Activated CD4-positive, alpha-beta T cell treated with anti-CD3 and anti-CD28 coated beads, Interleukin-2, amount 10 ng/mL, durations not matched to agents 24 days and 14 days (primary cell): ENCODE results near the gene ECHDC1. TPM values are rescaled to one million over a fixed set of nuclear protein-coding genes. Genes with fewer than 3 reads are reported as not detected.
A peak's percentile ranks its signal among the peaks of the same experiment; 100 is the strongest.

Experiments
- DNase-seq: peaks from one replicate; pipeline ENCODE4 v3.0.0; 2022
- H3K27ac Mint-ChIP-seq: one replicate; pipeline ENCODE4 v1.8.0; 2022; ENCODE audit warnings: mild to moderate bottlenecking, mixed read lengths
- H3K27me3 Mint-ChIP-seq: one replicate; pipeline ENCODE4 v1.8.0; 2022; ENCODE audit warnings: mixed read lengths
- H3K36me3 Mint-ChIP-seq: one replicate; pipeline ENCODE4 v1.8.0; 2022; ENCODE audit warnings: low read depth, mild to moderate bottlenecking, mixed read lengths
- H3K4me1 Mint-ChIP-seq: one replicate; pipeline ENCODE4 v1.8.0; 2021; ENCODE audit warnings: mixed read lengths
- H3K4me3 Mint-ChIP-seq: one replicate; pipeline ENCODE4 v1.8.0; 2022; ENCODE audit warnings: mild to moderate bottlenecking, moderate library complexity, mixed read lengths
- H3K9me3 Mint-ChIP-seq: one replicate; pipeline ENCODE4 v1.8.0; 2021; ENCODE audit warnings: mixed read lengths
- intact Hi-C: fragments of 100-400 bp; cut with micrococcal nuclease; formaldehyde crosslinking; loops from one replicate; pipeline ENCODE4 v1.15.1; 2023
- total RNA-seq: library from RNA; stranded (reverse); gene quantifications from 2 replicates; pipeline ENCODE4 v1.2.3, GENCODE V29; 2022

The ECHDC1 gene
- total RNA-seq, 1 donor from 2014 or later, result 63.1 TPM

- intact Hi-C loops, result no loop called here
- no peak overlapping the region for H3K4me3 Mint-ChIP-seq
- no peaks in the 10 kb centered on the region for H3K27me3 Mint-ChIP-seq
- no peak overlapping the region for H3K27ac Mint-ChIP-seq
- peaks cover 2% of the 10 kb centered on the region for H3K4me1 Mint-ChIP-seq
- no peaks in the 10 kb centered on the region for H3K9me3 Mint-ChIP-seq
- no peak for DNase-seq
- peaks cover 30% of the 10 kb centered on the region for H3K36me3 Mint-ChIP-seq
Measured at GRCh38 chr6:127319686-127320085, 23.7 kb downstream of the ECHDC1 start.

GRCh38 chr6:127317388-127318128 lies 25.9 kb downstream of the ECHDC1 start:
- DNase-seq, result no peak
- Mint-ChIP-seq H3K9me3 (no peaks in the 10 kb centered on the region), H3K4me3 (no peak overlapping the region), H3K27ac (no peak overlapping the region), H3K4me1 (peaks cover 2% of the 10 kb centered on the region), H3K36me3 (peaks cover 36% of the 10 kb centered on the region), H3K27me3 (no peaks in the 10 kb centered on the region)
- intact Hi-C loops, result no loop called here

- H3K4me3 Mint-ChIP-seq, result no peak overlapping the region
- H3K36me3 Mint-ChIP-seq, result peaks cover 41% of the 10 kb centered on the region
- no peaks in the 10 kb centered on the region for H3K27me3 Mint-ChIP-seq
- intact Hi-C loops, result no loop called here
- H3K4me1 Mint-ChIP-seq, result peaks cover 11% of the 10 kb centered on the region
- no peak overlapping the region for H3K27ac Mint-ChIP-seq
- H3K9me3 Mint-ChIP-seq, result peaks cover 13% of the 10 kb centered on the region
- no peak for DNase-seq
Measured at GRCh38 chr6:127305741-127306140, 37.7 kb downstream of the ECHDC1 start.

GRCh38 chr6:127303917-127304316 lies 39.5 kb downstream of the ECHDC1 start:
- no peak overlapping the region for H3K27ac Mint-ChIP-seq
- peaks cover 12% of the 10 kb centered on the region for H3K9me3 Mint-ChIP-seq
- peaks cover 6% of the 10 kb centered on the region for H3K4me1 Mint-ChIP-seq
- H3K4me3 Mint-ChIP-seq, result no peak overlapping the region
- H3K36me3 Mint-ChIP-seq, result peaks cover 31% of the 10 kb centered on the region
- no peaks in the 10 kb centered on the region for H3K27me3 Mint-ChIP-seq
- intact Hi-C loops, result loop anchor here (2.0 kb wide), 2 partner anchors 161 to 235 kb away; no protein-coding TSS in a partner anchor
- no peak for DNase-seq

- Mint-ChIP-seq H3K27ac (no peak overlapping the region), H3K27me3 (no peaks in the 10 kb centered on the region), H3K36me3 (peaks cover 22% of the 10 kb centered on the region), H3K4me1 (peaks cover 6% of the 10 kb centered on the region), H3K9me3 (peaks cover 2% of the 10 kb centered on the region), H3K4me3 (no peak overlapping the region)
- peak; percentile 81 for DNase-seq
- intact Hi-C loops, result loop anchor here (2.0 kb wide), 2 partner anchors 162 to 236 kb away; no protein-coding TSS in a partner anchor
Measured at GRCh38 chr6:127302728-127303660, 40.4 kb downstream of the ECHDC1 start.

GRCh38 chr6:127301199-127301700 lies 42.2 kb downstream of the ECHDC1 start:
- H3K27ac Mint-ChIP-seq, result no peak overlapping the region
- intact Hi-C loops, result no loop called here
- H3K27me3 Mint-ChIP-seq, result no peaks in the 10 kb centered on the region
- no peak overlapping the region for H3K4me3 Mint-ChIP-seq
- H3K9me3 Mint-ChIP-seq, result no peaks in the 10 kb centered on the region
- H3K36me3 Mint-ChIP-seq, result peaks cover 14% of the 10 kb centered on the region
- peaks cover 6% of the 10 kb centered on the region for H3K4me1 Mint-ChIP-seq
- DNase-seq, result no peak

- Mint-ChIP-seq H3K36me3 (peaks cover 13% of the 10 kb centered on the region), H3K9me3 (no peaks in the 10 kb centered on the region), H3K27me3 (no peaks in the 10 kb centered on the region), H3K4me3 (no peak overlapping the region), H3K4me1 (peaks cover 6% of the 10 kb centered on the region), H3K27ac (no peak overlapping the region)
- intact Hi-C loops, result no loop called here
- DNase-seq, result no peak
Measured at GRCh38 chr6:127300411-127300810, 43.0 kb downstream of the ECHDC1 start.

GRCh38 chr6:127299522-127300240 lies 43.7 kb downstream of the ECHDC1 start:
- intact Hi-C loops, result no loop called here
- no peaks in the 10 kb centered on the region for H3K27me3 Mint-ChIP-seq

GRCh38 chr6:127298475-127298874 lies 44.9 kb downstream of the ECHDC1 start:
- Mint-ChIP-seq H3K27me3 (no peaks in the 10 kb centered on the region), H3K4me3 (no peak overlapping the region), H3K36me3 (peaks cover 19% of the 10 kb centered on the region), H3K27ac (no peak overlapping the region), H3K4me1 (peaks cover 3% of the 10 kb centered on the region), H3K9me3 (no peaks in the 10 kb centered on the region)
- intact Hi-C loops, result no loop called here
- no peak for DNase-seq

More at GRCh38 chr6:127299522-127300240, 43.7 kb downstream of the ECHDC1 start:
- no peak for DNase-seq
- Mint-ChIP-seq H3K36me3 (peaks cover 14% of the 10 kb centered on the region), H3K4me3 (no peak overlapping the region), H3K4me1 (peaks cover 5% of the 10 kb centered on the region), H3K9me3 (no peaks in the 10 kb centered on the region), H3K27ac (no peak overlapping the region)

GRCh38 chr6:127297502-127298070 lies 45.8 kb downstream of the ECHDC1 start:
- Mint-ChIP-seq H3K4me3 (no peak overlapping the region), H3K9me3 (no peaks in the 10 kb centered on the region), H3K4me1 (peaks cover 4% of the 10 kb centered on the region), H3K27me3 (no peaks in the 10 kb centered on the region), H3K36me3 (peaks cover 21% of the 10 kb centered on the region), H3K27ac (no peak overlapping the region)
- DNase-seq, result no peak
- intact Hi-C loops, result no loop called here

GRCh38 chr6:127291495-127291894 lies 51.9 kb downstream of the ECHDC1 start:
- Mint-ChIP-seq H3K9me3 (no peaks in the 10 kb centered on the region), H3K4me3 (peak overlapping the region; percentile 20), H3K27ac (peak overlapping the region; percentile 76), H3K27me3 (no peaks in the 10 kb centered on the region), H3K4me1 (peaks cover 26% of the 10 kb centered on the region), H3K36me3 (peaks cover 47% of the 10 kb centered on the region)
- intact Hi-C loops, result loop anchor here (1.0 to 2.0 kb wide), 5 partner anchors 25 to 225 kb away; partner anchors contain the start of genes ECHDC1 and RNF146
- no peak for DNase-seq

- Mint-ChIP-seq H3K4me1 (peaks cover 26% of the 10 kb centered on the region), H3K36me3 (peaks cover 50% of the 10 kb centered on the region), H3K27me3 (no peaks in the 10 kb centered on the region), H3K27ac (peak overlapping the region; percentile 78), H3K4me3 (peak overlapping the region; percentile 20), H3K9me3 (no peaks in the 10 kb centered on the region)
- intact Hi-C loops, result loop anchor here (1.0 to 2.0 kb wide), 5 partner anchors 24 to 226 kb away; partner anchors contain the start of genes ECHDC1 and RNF146
- DNase-seq, result no peak
Measured at GRCh38 chr6:127290391-127291265, 52.8 kb downstream of the ECHDC1 start.
